Rectal smooth muscle tissue (tissue), 1 donor: Measurements from ENCODE around the gene TPST2.
"Not testable (repeated sequence)": the region's sequence is repeated elsewhere in the genome, so short reads cannot be mapped to it uniquely, and the experiment has no call there.

ENCODE experiments used
- H3K27ac ChIP-seq: one replicate; pipeline ENCODE4 v1.7.0; 2013; ENCODE audit warnings: low read depth, low read length, inconsistent platforms
- H3K27me3 ChIP-seq: one replicate; pipeline ENCODE4 v1.7.0; 2013; ENCODE audit warnings: low read length; ENCODE audit not compliant: control insufficient read depth, insufficient read depth
- H3K36me3 ChIP-seq: one replicate; pipeline ENCODE4 v1.7.0; 2013; ENCODE audit warnings: low read length; ENCODE audit not compliant: control insufficient read depth, insufficient read depth
- H3K4me1 ChIP-seq: one replicate; pipeline ENCODE4 v1.7.0; 2013; ENCODE audit warnings: low read length; ENCODE audit not compliant: control insufficient read depth, insufficient read depth
- H3K4me3 ChIP-seq: one replicate; pipeline ENCODE4 v1.7.0; 2013; ENCODE audit warnings: low read length
- H3K9ac ChIP-seq: one replicate; pipeline ENCODE4 v1.7.0; 2013; ENCODE audit warnings: low read length

The TPST2 gene

GRCh38 chr22:26618455-26618854, 28.5 kb upstream of the TPST2 start:
- no peak overlapping the region for H3K27ac ChIP-seq
- H3K4me1 ChIP-seq, result no peaks in the 10 kb centered on the region
- no peaks in the 10 kb centered on the region for H3K27me3 ChIP-seq
- no peak overlapping the region for H3K4me3 ChIP-seq
- H3K9ac ChIP-seq, result no peak overlapping the region
- H3K36me3 ChIP-seq, result no peaks in the 10 kb centered on the region

DNA sequence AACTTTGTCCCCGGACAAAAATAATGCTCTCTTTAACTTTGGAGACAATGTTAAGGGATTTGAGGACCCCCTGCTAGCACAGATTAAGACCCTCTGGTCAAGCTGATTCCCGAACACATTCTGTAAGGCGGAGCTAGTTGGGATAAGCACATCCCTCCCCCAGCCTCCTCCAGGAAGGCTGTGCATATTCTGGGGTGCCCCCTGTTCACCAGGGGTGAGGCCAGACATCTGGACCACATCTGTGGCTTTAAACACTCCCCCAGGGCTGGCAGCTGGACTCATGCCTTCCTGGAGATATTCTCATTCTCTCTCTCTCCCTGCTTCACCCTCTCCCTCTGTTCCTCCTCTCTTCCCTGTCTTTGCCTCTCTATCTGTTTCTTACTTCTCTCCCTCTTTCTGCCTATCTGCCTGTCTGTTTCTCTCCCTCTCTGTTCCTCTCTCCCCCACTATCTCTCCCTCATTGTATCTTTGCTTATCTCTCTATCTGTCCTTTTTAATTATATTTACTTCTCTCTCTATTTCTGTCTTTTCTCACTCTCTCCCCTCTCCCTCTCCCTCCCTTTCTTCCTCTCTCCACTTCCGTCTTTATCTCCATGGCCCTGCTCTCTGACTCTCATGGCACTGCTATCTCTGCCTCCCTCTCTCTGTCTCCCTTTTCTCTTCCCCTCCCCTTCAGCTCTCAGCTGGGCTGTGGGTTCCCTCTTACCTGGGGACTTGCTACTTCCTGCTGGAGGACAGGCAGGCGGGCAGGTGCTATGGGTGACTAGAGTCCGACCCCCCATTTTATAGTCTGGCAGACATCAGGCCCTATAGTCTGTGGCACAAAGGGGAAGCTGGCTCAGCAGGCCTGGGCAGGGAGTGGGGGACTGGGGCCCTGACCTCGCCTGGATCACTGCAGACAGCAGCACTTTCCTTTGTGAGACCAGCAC, 27.6 kb upstream of the TPST2 start, which contains the start of gene CRYBB1:
Gene CRYBB1 (minus strand): TSS at position 757 of the 929 bp plus-strand sequence. CDS start 1,708 bp downstream, outside the sequence.
- H3K27ac ChIP-seq, result no peak within 1 kb of the TSS
- H3K36me3 ChIP-seq, result no peaks in the 10 kb centered on the region
- no peaks in the 10 kb centered on the region for H3K4me1 ChIP-seq
- no peak within 1 kb of the TSS for H3K4me3 ChIP-seq
- no peaks in the 10 kb centered on the region for H3K27me3 ChIP-seq
- no peak within 1 kb of the TSS for H3K9ac ChIP-seq

DNA sequence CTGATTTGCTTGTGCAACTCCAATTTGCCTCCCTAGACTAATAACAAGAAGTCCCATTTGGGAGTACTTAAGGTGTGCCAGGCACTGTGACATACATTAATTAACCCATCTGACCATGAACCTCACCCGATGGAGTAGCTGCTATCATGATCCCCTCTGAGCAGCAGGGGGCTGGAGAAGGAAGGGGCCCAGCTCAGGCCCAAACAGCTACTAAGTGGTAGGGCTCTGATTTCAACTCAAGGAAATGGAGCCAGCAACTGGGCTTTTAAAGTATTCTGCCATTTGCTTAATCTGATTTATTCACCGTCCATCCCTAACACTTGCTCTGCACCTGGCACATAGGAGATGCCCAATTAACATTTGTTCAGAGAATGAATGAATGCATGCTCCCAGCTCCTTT, 26.7 kb upstream of the TPST2 start:
- Histone ChIP-seq H3K27me3 (no peaks in the 10 kb centered on the region), H3K27ac (no peak overlapping the region), H3K9ac (no peak overlapping the region), H3K4me1 (no peaks in the 10 kb centered on the region), H3K36me3 (no peaks in the 10 kb centered on the region), H3K4me3 (no peak overlapping the region)

DNA sequence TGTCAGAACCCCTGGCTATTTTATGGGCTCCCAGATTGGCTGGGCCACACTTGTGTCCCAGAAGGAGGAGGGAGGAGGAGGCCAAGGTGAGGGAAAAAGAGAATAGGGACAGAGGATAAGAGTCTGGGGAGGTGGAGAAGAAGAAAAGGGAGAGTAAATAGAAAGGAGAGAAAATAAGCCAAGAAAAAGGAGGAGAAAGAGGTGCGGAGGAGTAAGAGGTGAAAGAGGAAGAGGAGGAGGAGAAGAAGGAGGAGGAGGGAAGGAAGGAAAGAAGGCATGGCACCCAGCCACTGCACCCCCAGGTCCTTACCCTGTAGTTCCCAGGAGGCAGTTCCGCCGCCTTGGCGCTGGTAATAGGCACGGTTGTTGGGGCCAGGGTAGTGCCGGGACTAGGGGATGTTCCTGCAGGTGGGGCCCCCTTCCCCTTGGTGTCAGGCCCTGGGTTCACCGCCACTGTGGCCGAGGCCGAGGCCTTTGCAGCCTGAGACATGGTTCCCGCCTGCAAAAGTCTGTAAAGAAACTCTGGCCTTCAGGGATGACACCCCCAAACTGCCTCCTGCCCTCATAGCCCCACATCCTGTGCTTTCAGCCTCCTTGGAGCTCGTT, 26.0 kb upstream of the TPST2 start:
- Histone ChIP-seq H3K36me3 (no peaks in the 10 kb centered on the region), H3K27ac (no peak overlapping the region), H3K4me1 (no peaks in the 10 kb centered on the region), H3K4me3 (no peak overlapping the region), H3K9ac (no peak overlapping the region), H3K27me3 (no peaks in the 10 kb centered on the region)

DNA sequence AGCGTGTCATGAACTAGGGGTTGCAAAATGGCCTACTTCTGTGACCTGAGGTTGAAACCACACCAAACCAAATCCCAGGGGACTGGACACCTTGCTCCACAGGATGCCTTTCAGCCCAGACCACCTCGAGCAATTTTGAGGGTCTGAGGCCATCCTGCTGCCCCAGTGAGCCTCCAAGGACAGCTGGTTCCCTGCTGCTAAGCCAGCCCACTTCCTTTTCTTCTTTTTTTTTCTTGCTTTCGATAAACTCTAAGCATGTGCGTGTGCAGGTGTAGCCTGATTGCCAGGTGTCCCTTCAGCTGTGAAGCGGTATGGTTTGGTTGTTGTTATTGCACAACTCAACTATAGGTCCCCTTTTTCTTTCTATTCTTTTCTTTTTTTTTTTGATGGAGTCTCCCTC, 25.2 kb upstream of the TPST2 start:
- H3K4me1 ChIP-seq, result no peaks in the 10 kb centered on the region
- no peak overlapping the region for H3K9ac ChIP-seq
- no peaks in the 10 kb centered on the region for H3K36me3 ChIP-seq
- H3K27ac ChIP-seq, result no peak overlapping the region
- H3K27me3 ChIP-seq, result no peaks in the 10 kb centered on the region
- H3K4me3 ChIP-seq, result no peak overlapping the region

DNA sequence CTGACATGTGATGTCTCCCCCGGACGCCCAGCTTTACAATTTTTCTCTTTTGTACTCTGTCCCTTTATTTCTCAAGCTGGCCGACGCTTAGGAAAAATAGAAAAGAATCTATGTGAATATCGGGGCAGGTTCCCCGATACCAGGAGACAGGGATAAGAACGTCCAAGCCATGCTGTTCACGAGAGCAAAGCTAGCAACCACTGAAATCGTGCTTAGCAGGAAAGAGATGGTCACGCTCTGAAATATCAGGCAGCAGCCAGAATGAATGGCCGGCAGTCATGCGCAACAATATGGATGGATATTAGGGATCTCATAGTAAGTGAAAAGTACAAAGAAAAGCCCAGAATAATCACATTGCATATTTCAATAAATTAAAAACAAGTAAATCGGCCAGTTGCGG, 24.4 kb upstream of the TPST2 start:
- Histone ChIP-seq H3K9ac (no peak overlapping the region), H3K27ac (no peak overlapping the region), H3K4me3 (no peak overlapping the region), H3K4me1 (no peaks in the 10 kb centered on the region), H3K27me3 (no peaks in the 10 kb centered on the region), H3K36me3 (no peaks in the 10 kb centered on the region)

DNA sequence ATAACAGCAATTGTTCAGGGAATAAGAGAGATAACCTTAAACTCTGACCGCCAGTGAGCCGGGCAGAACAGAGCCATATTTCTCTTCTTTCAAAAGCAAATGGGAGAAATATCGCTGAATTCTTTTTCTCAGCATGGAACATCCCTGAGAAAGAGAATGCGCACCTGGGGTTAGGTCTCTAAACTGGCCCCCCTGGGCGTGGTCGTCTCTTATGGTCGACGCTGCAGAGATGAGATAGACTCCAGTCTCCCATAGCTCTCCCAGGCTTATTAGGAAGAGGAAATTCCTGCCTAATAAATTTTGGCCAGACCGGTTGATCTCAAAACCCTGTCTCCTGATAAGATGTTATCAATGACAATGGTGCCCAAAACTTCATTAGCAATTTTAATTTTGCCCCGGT, 23.8 kb upstream of the TPST2 start:
- not testable (repeated sequence) for H3K27ac ChIP-seq, H3K36me3 ChIP-seq, H3K4me1 ChIP-seq, H3K27me3 ChIP-seq, H3K4me3 ChIP-seq, H3K9ac ChIP-seq

GRCh38 chr22:26612652-26613051, 22.7 kb upstream of the TPST2 start:
- Histone ChIP-seq H3K27ac (no peak overlapping the region), H3K4me1 (no peaks in the 10 kb centered on the region), H3K9ac (no peak overlapping the region), H3K4me3 (no peak overlapping the region), H3K36me3 (no peaks in the 10 kb centered on the region), H3K27me3 (no peaks in the 10 kb centered on the region)

- no peaks in the 10 kb centered on the region for H3K27me3 ChIP-seq
- H3K9ac ChIP-seq, result no peak overlapping the region
- no peaks in the 10 kb centered on the region for H3K36me3 ChIP-seq
- no peak overlapping the region for H3K27ac ChIP-seq
- no peak overlapping the region for H3K4me3 ChIP-seq
- H3K4me1 ChIP-seq, result no peaks in the 10 kb centered on the region
Observed at GRCh38 chr22:26610996-26611395, 21.1 kb upstream of the TPST2 start.

GRCh38 chr22:26610072-26610958, 20.4 kb upstream of the TPST2 start:
- Histone ChIP-seq H3K36me3 (no peaks in the 10 kb centered on the region), H3K4me1 (no peaks in the 10 kb centered on the region), H3K9ac (no peak overlapping the region), H3K27ac (no peak overlapping the region), H3K4me3 (no peak overlapping the region), H3K27me3 (no peaks in the 10 kb centered on the region)

DNA sequence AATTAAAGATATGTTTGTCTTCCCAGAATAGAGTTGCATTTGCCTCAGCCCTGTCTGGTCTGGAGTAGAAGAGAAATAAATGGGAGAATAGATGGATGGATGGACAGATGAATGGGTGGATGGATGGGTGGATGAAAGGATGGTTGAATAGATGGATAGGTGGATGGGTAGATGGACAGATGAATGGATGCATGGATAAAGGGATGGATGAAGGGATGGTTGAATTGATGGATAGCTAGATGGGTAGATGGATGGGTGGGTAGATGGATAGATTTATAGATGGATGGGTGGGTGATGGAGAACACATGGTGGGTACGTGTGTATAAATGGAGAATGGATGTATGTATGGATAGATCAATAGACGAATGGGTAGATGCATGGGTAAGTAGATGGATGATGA, 19.4 kb upstream of the TPST2 start:
- Histone ChIP-seq H3K9ac (no peak overlapping the region), H3K27me3 (no peaks in the 10 kb centered on the region), H3K4me1 (no peaks in the 10 kb centered on the region), H3K4me3 (no peak overlapping the region), H3K36me3 (no peaks in the 10 kb centered on the region), H3K27ac (no peak overlapping the region)

GRCh38 chr22:26608129-26608528, 18.2 kb upstream of the TPST2 start:
- no peaks in the 10 kb centered on the region for H3K4me1 ChIP-seq
- no peaks in the 10 kb centered on the region for H3K27me3 ChIP-seq
- no peak overlapping the region for H3K4me3 ChIP-seq
- H3K9ac ChIP-seq, result no peak overlapping the region
- no peak overlapping the region for H3K27ac ChIP-seq
- no peaks in the 10 kb centered on the region for H3K36me3 ChIP-seq
